Mucosa of rectum (tissue), 2 donors: ENCODE results near the gene ACKR2.
A peak's percentile ranks its signal among the peaks of the same experiment; 100 is the strongest.
"Not testable (repeated sequence)": the region's sequence is repeated elsewhere in the genome, so short reads cannot be mapped to it uniquely, and the experiment has no call there.

Experiments used
- H3K27ac ChIP-seq, 2 donors: one replicate each; pipeline ENCODE4 v1.7.0; 2013; ENCODE audit warnings: inconsistent platforms in 2 of 2, low read depth in 2 of 2, low read length in 2 of 2
- H3K27me3 ChIP-seq, 2 donors: one replicate each; pipeline ENCODE4 v1.7.0; 2013; ENCODE audit warnings: low read length in 2 of 2; ENCODE audit not compliant: control insufficient read depth in 2 of 2, insufficient read depth in 2 of 2
- H3K36me3 ChIP-seq, 2 donors: one replicate each; pipeline ENCODE4 v1.7.0; 2013; ENCODE audit warnings: low read length in 2 of 2; ENCODE audit not compliant: control insufficient read depth in 2 of 2, insufficient read depth in 2 of 2
- H3K4me1 ChIP-seq, 2 donors: one replicate each; pipeline ENCODE4 v1.7.0; 2013; ENCODE audit warnings: low read length in 2 of 2, mild to moderate bottlenecking in 1 of 2; ENCODE audit not compliant: control insufficient read depth in 2 of 2, insufficient read depth in 2 of 2
- H3K4me3 ChIP-seq, 2 donors: one replicate each; pipeline ENCODE4 v1.7.0; 2013; ENCODE audit warnings: low read length in 2 of 2
- H3K9ac ChIP-seq, 2 donors: one replicate each; pipeline ENCODE4 v1.7.0; 2013; ENCODE audit warnings: low read length in 2 of 2, low read depth in 1 of 2, mild to moderate bottlenecking in 1 of 2
- H3K9me3 ChIP-seq, 2 donors: one replicate each; pipeline ENCODE4 v1.7.0; 2013; ENCODE audit warnings: low read length in 2 of 2; ENCODE audit not compliant: control insufficient read depth in 2 of 2
- donor health status: healthy.
- donor health status: Normal muscosa, but diverticular disease.

Gene ACKR2

GRCh38 chr3:42873221-42873982 lies 64.2 kb downstream of the ACKR2 start:
- Histone ChIP-seq H3K27me3 (no peaks in the 10 kb centered on the region), H3K36me3 (no peaks in the 10 kb centered on the region), H3K27ac (no peak overlapping the region), H3K9me3 (no peaks in the 10 kb centered on the region), H3K4me3 (no peak overlapping the region), H3K4me1 (no peaks in the 10 kb centered on the region), H3K9ac (no peak overlapping the region)

DNA sequence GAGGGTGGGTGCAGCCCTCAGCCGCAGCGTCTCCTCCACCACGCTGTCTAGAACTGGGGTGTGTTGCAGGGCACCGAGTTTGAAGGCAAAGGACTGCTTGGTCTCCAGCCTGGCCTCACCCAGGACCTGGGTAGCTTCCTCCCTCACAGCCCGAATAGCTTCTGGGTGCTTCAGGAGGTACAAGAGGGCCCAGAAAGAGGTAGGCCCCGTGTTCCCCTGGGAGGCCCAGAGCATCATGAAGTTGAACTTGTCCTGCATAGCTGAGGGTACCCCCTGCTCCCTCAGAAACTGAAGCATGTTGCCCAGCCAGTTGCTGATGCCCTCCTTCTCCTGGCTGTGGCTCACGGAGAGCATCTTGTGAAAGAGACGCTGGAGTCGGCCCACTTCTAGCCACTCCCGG lies 65.5 kb downstream of the ACKR2 start:
- Histone ChIP-seq H3K27ac (no peak overlapping the region), H3K27me3 (no peaks in the 10 kb centered on the region), H3K4me3 (no peak overlapping the region), H3K9me3 (no peaks in the 10 kb centered on the region), H3K36me3 (no peaks in the 10 kb centered on the region), H3K4me1 (no peaks in the 10 kb centered on the region), H3K9ac (no peak overlapping the region)

GRCh38 chr3:42875325-42876151 lies 66.3 kb downstream of the ACKR2 start, which contains the start of gene CYP8B1:
CYP8B1 (minus strand) TSS chr3:42875879; CDS start chr3:42875816, 63 bp downstream.
- no peak within 1 kb of the TSS for H3K27ac ChIP-seq

GRCh38 chr3:42876401-42876800 lies 67.2 kb downstream of the ACKR2 start:
- Histone ChIP-seq H3K27ac (no peak overlapping the region), H3K4me1 (peaks cover 2 to 4% of the 10 kb centered on the region in 2 donors), H3K27me3 (no peaks in the 10 kb centered on the region), H3K36me3 (no peaks in the 10 kb centered on the region), H3K9me3 (no peaks in the 10 kb centered on the region), H3K4me3 (no peak overlapping the region), H3K9ac (no peak overlapping the region)

More at GRCh38 chr3:42875325-42876151, 66.3 kb downstream of the ACKR2 start, which contains the start of gene CYP8B1:
- Histone ChIP-seq H3K27me3 (no peaks in the 10 kb centered on the region), H3K36me3 (no peaks in the 10 kb centered on the region), H3K4me3 (no peak within 1 kb of the TSS), H3K9me3 (no peaks in the 10 kb centered on the region), H3K4me1 (peaks cover 0 to 3% of the 10 kb centered on the region in 2 donors), H3K9ac (no peak within 1 kb of the TSS)

DNA sequence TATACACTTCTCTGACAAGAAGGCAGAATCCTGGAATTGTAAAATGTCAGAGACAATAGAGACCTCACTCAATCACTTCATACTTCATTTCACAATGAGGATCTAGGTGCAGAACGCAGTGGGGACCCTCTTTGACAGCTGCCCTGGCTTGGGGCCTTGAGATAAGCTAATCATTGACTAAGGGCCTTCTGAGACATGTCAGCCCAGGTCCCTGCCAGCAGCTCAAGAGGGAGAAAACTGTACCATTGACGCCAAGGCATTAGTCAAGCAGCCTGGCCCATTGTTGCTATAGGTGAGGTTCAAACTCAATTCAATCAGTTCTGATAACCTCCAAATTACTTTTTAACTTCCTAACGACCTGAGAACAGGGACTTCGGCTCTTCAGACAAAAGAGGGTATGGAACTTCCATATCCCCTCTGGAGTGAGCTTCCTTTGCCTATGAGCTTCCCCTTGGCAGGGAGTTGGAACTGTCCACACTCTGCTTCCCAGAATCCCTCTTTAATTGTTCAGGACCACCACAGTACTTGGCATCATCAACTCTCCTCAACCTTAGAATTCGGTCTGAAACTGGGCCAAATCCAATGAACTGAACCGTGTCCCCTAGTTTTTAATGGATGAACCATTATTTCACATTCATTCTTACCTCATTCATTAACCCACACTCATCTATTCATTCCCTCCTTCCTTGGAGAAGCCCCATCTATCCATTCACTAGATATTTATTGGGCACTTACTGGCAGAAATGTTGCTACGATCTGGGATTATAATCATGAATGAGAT lies 67.9 kb downstream of the ACKR2 start:
- Histone ChIP-seq H3K9ac (no peak overlapping the region), H3K9me3 (no peaks in the 10 kb centered on the region)

DNA sequence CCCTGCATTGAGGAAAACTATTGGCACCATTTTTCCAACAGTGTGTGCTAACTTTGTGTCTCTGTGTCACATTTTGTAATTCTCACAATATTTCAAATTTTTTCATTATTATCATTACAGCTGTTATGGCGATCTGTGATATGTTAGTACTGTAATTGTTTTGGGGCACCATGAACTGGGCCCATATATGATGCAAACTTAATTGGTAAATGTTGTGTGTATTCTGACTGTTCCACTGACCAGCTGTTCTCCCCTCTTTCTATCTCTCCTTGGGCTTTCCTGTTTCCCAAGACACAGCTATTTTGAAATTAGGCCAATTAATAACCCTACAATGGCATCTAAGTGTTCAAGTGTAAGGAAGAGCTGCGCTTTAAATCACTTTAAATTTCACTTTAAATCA lies 68.6 kb downstream of the ACKR2 start:
- no peak overlapping the region for H3K4me3 ChIP-seq
- no peaks in the 10 kb centered on the region for H3K27me3 ChIP-seq
- peaks cover 2 to 4% of the 10 kb centered on the region in 2 donors for H3K4me1 ChIP-seq
- H3K27ac ChIP-seq, result no peak overlapping the region
- H3K9me3 ChIP-seq, result no peaks in the 10 kb centered on the region
- H3K9ac ChIP-seq, result no peak overlapping the region
- H3K36me3 ChIP-seq, result no peaks in the 10 kb centered on the region

More for the DNA sequence above, 67.9 kb downstream of the ACKR2 start:
- H3K27ac ChIP-seq, result no peak overlapping the region
- no peaks in the 10 kb centered on the region for H3K27me3 ChIP-seq
- no peak overlapping the region for H3K4me3 ChIP-seq
- no peaks in the 10 kb centered on the region for H3K36me3 ChIP-seq
- H3K4me1 ChIP-seq, result peaks cover 2 to 4% of the 10 kb centered on the region in 2 donors

- H3K36me3 ChIP-seq, result no peaks in the 10 kb centered on the region
- H3K27me3 ChIP-seq, result no peaks in the 10 kb centered on the region
- peak overlapping the region in 1 of 2 donors; percentile 57 for H3K9ac ChIP-seq
- H3K4me3 ChIP-seq, result peak overlapping the region; percentile 57 to 74
- peaks cover 2 to 4% of the 10 kb centered on the region in 2 donors for H3K4me1 ChIP-seq
- no peak overlapping the region for H3K27ac ChIP-seq
- H3K9me3 ChIP-seq, result no peaks in the 10 kb centered on the region
Observed at GRCh38 chr3:42880183-42880582, 70.9 kb downstream of the ACKR2 start.

- H3K27me3 ChIP-seq, result no peaks in the 10 kb centered on the region
- peak overlapping the region; percentile 57 to 72 for H3K9ac ChIP-seq
- no peaks in the 10 kb centered on the region for H3K36me3 ChIP-seq
- peak overlapping the region in 1 of 2 donors; percentile 23 for H3K27ac ChIP-seq
- H3K4me3 ChIP-seq, result peak overlapping the region; percentile 57 to 74
- no peaks in the 10 kb centered on the region for H3K9me3 ChIP-seq
- H3K4me1 ChIP-seq, result peaks cover 2 to 4% of the 10 kb centered on the region in 2 donors
Observed at GRCh38 chr3:42880601-42881451, 71.6 kb downstream of the ACKR2 start.

DNA sequence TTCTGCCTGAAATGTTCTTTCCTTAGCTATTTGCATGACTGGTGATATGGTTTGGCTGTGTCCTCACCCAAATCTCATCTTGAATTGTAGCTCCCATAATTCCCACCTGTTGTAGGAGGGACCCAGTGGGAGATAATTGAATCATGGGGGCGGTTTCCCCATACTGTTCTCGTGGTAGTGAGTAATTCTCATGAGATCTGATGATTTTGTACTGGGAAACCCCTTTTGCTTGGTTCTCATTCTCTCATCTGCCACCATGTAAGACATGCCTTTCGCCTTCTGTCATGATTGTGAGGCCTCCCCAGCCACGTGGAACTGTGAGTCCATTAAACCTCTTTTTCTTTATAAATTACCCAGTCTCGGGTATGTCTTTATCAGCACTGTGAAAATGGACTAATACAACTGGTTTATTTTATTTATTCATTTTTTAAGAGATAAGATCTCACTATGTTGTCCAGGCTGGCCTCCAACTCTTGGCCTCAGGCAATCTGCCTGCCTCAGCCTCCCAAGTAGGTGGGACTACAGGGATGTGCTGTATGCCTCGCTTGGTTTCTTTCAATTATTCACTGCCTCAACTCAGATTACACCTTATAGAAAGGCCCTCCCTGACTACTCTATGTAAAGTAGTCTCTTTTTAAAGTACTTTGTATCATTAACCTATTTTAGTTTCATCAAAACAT lies 74.1 kb downstream of the ACKR2 start:
- H3K27ac ChIP-seq, H3K36me3 ChIP-seq, H3K27me3 ChIP-seq, H3K4me1 ChIP-seq, H3K9ac ChIP-seq, H3K9me3 ChIP-seq, H3K4me3 ChIP-seq: not testable (repeated sequence)
